Measurements from ENCODE around the gene MSH5.

DNA sequence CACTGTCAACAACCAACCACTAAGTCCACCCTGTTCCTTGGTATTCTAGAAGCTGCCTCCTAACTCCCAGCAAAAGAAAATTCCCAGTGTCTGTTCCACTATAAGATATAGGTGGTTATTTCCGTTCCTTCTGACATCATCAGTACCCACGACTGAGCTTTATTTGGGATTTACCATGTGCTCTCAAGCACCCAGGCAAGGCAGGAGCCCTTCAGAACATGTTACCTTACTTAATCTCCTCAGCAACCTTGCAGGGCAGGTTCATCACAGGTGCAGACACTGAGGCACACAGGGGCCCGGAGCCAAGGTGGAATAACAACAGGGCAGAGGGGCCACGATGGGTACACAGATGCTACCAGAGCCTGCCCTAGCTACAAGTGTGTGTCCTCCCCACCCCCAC, 47.5 kb upstream of the MSH5 start:
- TF ChIP-seq, protein P1, sequence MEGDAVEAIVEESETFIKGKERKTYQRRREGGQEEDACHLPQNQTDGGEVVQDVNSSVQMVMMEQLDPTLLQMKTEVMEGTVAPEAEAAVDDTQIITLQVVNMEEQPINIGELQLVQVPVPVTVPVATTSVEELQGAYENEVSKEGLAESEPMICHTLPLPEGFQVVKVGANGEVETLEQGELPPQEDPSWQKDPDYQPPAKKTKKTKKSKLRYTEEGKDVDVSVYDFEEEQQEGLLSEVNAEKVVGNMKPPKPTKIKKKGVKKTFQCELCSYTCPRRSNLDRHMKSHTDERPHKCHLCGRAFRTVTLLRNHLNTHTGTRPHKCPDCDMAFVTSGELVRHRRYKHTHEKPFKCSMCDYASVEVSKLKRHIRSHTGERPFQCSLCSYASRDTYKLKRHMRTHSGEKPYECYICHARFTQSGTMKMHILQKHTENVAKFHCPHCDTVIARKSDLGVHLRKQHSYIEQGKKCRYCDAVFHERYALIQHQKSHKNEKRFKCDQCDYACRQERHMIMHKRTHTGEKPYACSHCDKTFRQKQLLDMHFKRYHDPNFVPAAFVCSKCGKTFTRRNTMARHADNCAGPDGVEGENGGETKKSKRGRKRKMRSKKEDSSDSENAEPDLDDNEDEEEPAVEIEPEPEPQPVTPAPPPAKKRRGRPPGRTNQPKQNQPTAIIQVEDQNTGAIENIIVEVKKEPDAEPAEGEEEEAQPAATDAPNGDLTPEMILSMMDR (IDR thresholded peaks at IDR 0.05): no peak
- no peak for TF ChIP-seq ZFX (IDR thresholded peaks at IDR 0.05; ENCODE audit: borderline replicate concordance)
